DMS153 treated with DMSO at 0.1 percent for 48 hours (cell line): ENCODE results near the gene HPCAL1.
"Not testable (repeated sequence)": the region's sequence is repeated elsewhere in the genome, so short reads cannot be mapped to it uniquely, and the experiment has no call there.

Source experiments
- DNase-seq: peaks from one replicate; lab custom pipeline; 2025; ENCODE audit not compliant: unreplicated experiment; lab: John Stamatoyannopoulos, UW

Gene HPCAL1

GRCh38 chr2:10449838-10450691, 147.4 kb downstream of the HPCAL1 start:
- DNase-seq, result no peak

GRCh38 chr2:10451819-10452218, 149.1 kb downstream of the HPCAL1 start:
- no peak for DNase-seq

- DNase-seq, result peak; percentile 74
Observed at GRCh38 chr2:10452312-10452711, 149.6 kb downstream of the HPCAL1 start.

- DNase-seq, result no peak
Observed at GRCh38 chr2:10452956-10453904, 150.5 kb downstream of the HPCAL1 start.

- DNase-seq, result no peak
Observed at GRCh38 chr2:10453905-10454298, 151.2 kb downstream of the HPCAL1 start.

- DNase-seq, result no peak
Observed at GRCh38 chr2:10454505-10454904, 151.8 kb downstream of the HPCAL1 start.

GRCh38 chr2:10457195-10457594, 154.5 kb downstream of the HPCAL1 start:
- not testable (repeated sequence) for DNase-seq

GRCh38 chr2:10457846-10458598, 155.3 kb downstream of the HPCAL1 start:
- DNase-seq, result no peak

- DNase-seq, result no peak
Observed at GRCh38 chr2:10460366-10460796, 157.7 kb downstream of the HPCAL1 start.

- no peak for DNase-seq
Observed at GRCh38 chr2:10462178-10463083, 159.7 kb downstream of the HPCAL1 start.

- no peak for DNase-seq
Observed at GRCh38 chr2:10465910-10466309, 163.2 kb downstream of the HPCAL1 start.

- no peak for DNase-seq
Observed at GRCh38 chr2:10466801-10467200, 164.1 kb downstream of the HPCAL1 start.

- DNase-seq, result no peak
Observed at GRCh38 chr2:10467401-10467800, 164.7 kb downstream of the HPCAL1 start.

- no peak for DNase-seq
Observed at GRCh38 chr2:10469301-10469700, 166.6 kb downstream of the HPCAL1 start.

- DNase-seq, result no peak
Observed at GRCh38 chr2:10469955-10470608, 167.4 kb downstream of the HPCAL1 start.

GRCh38 chr2:10471046-10471571, 168.4 kb downstream of the HPCAL1 start:
- DNase-seq, result no peak

GRCh38 chr2:10471955-10472354, 169.3 kb downstream of the HPCAL1 start:
- no peak for DNase-seq

- no peak for DNase-seq
Observed at GRCh38 chr2:10473121-10473756, 170.5 kb downstream of the HPCAL1 start.

GRCh38 chr2:10475221-10475722, 172.6 kb downstream of the HPCAL1 start:
- DNase-seq, result no peak
